H9 (cell line): ENCODE results near the gene GLYATL1. TPM values are rescaled to one million over a fixed set of nuclear protein-coding genes. Genes with fewer than 3 reads are reported as not detected.

Source experiments
- DNase-seq: peaks from one replicate; pipeline ENCODE4 v3.0.0-alpha.2; 2017
- H2AFZ ChIP-seq: one replicate; pipeline ENCODE4 v1.6.1; 2013; ENCODE audit warnings: mild to moderate bottlenecking, low read length, control low read depth, moderate library complexity
- H2AK5ac ChIP-seq: 2 replicates; pipeline ENCODE4 v1.6.1; 2013; ENCODE audit warnings: low read length, control low read depth, mixed read lengths; ENCODE audit not compliant: insufficient read length
- H2BK120ac ChIP-seq: one replicate; pipeline ENCODE4 v1.6.1; 2013; ENCODE audit warnings: low read depth, mild to moderate bottlenecking, low read length, control low read depth, inconsistent platforms; ENCODE audit not compliant: poor library complexity, severe bottlenecking
- H2BK12ac ChIP-seq: 2 replicates; pipeline ENCODE4 v1.6.1; 2013; ENCODE audit warnings: low read length, control low read depth, mixed read lengths, low read depth; ENCODE audit not compliant: insufficient read length
- H2BK15ac ChIP-seq: 2 replicates; pipeline ENCODE4 v1.6.1; 2013; ENCODE audit warnings: low read depth, low read length, control low read depth
- H2BK20ac ChIP-seq: one replicate; pipeline ENCODE4 v1.6.1; 2013; ENCODE audit warnings: low read depth, mild to moderate bottlenecking, low read length, control low read depth, inconsistent platforms; ENCODE audit not compliant: poor library complexity, severe bottlenecking
- H2BK5ac ChIP-seq: 2 replicates; pipeline ENCODE4 v1.6.1; 2013; ENCODE audit warnings: low read length, control low read depth, mixed read lengths; ENCODE audit not compliant: insufficient read length
- H3K14ac ChIP-seq: 2 replicates; pipeline ENCODE4 v1.6.1; 2013; ENCODE audit warnings: low read length, control low read depth; ENCODE audit not compliant: insufficient read depth
- H3K18ac ChIP-seq: 2 replicates; pipeline ENCODE4 v1.6.1; 2013; ENCODE audit warnings: low read depth, mild to moderate bottlenecking, mixed read lengths, low read length, control low read depth; ENCODE audit not compliant: insufficient read length
- H3K23ac ChIP-seq: 2 replicates; pipeline ENCODE4 v1.6.1; 2013; ENCODE audit warnings: low read length, control low read depth, mixed read lengths, low read depth; ENCODE audit not compliant: insufficient read length
- H3K23me2 ChIP-seq: 2 replicates; pipeline ENCODE4 v1.6.1; 2013; ENCODE audit warnings: low read depth, mild to moderate bottlenecking, mixed read lengths, low read length, control low read depth; ENCODE audit not compliant: insufficient read length, poor library complexity, severe bottlenecking
- H3K27ac ChIP-seq: 2 replicates; pipeline ENCODE4 v1.5.1; 2013; ENCODE audit warnings: low read length, control low read depth, mixed read lengths, low read depth; ENCODE audit not compliant: insufficient read length
- H3K27me3 ChIP-seq: 2 replicates; pipeline ENCODE4 v1.6.1; 2013; ENCODE audit warnings: low read length, control low read depth, inconsistent platforms; ENCODE audit not compliant: insufficient read depth
- H3K4ac ChIP-seq: 2 replicates; pipeline ENCODE4 v1.6.1; 2013; ENCODE audit warnings: low read depth, mild to moderate bottlenecking, control low read depth, inconsistent platforms, low read length, moderate library complexity
- H3K4me1 ChIP-seq: 2 replicates; pipeline ENCODE4 v1.6.1; 2013; ENCODE audit warnings: low read length, control low read depth, inconsistent platforms; ENCODE audit not compliant: insufficient read depth
- H3K4me2 ChIP-seq: 2 replicates; pipeline ENCODE4 v1.6.1; 2013; ENCODE audit warnings: low read length, control low read depth, mixed read lengths; ENCODE audit not compliant: insufficient read length, insufficient read depth
- H3K56ac ChIP-seq: 2 replicates; pipeline ENCODE4 v1.6.1; 2013; ENCODE audit warnings: low read depth, mild to moderate bottlenecking, mixed read lengths, low read length, control low read depth; ENCODE audit not compliant: insufficient read length
- H3K79me1 ChIP-seq: 2 replicates; pipeline ENCODE4 v1.6.1; 2013; ENCODE audit warnings: low read depth, mild to moderate bottlenecking, moderate library complexity, low read length, control low read depth, inconsistent platforms; ENCODE audit not compliant: insufficient read depth, poor library complexity, severe bottlenecking
- H3K79me2 ChIP-seq: 2 replicates; pipeline ENCODE4 v1.6.1; 2013; ENCODE audit warnings: low read length, control low read depth, inconsistent platforms; ENCODE audit not compliant: insufficient read depth
- H3K9ac ChIP-seq: 2 replicates; pipeline ENCODE4 v1.6.1; 2013; ENCODE audit warnings: low read length, control low read depth, mixed read lengths; ENCODE audit not compliant: insufficient read length; ENCODE audit errors: extremely low read depth
- H3K9me3 ChIP-seq: one replicate; pipeline ENCODE4 v1.6.1; 2013; ENCODE audit warnings: low read depth, low read length, inconsistent platforms; ENCODE audit not compliant: control insufficient read depth
- H3T11ph ChIP-seq: one replicate; pipeline ENCODE4 v1.6.1; 2013; ENCODE audit warnings: mild to moderate bottlenecking, low read length, control low read depth, inconsistent platforms
- H4K20me1 ChIP-seq: one replicate; pipeline ENCODE4 v1.6.1; 2013; ENCODE audit not compliant: control insufficient read depth, insufficient read length, insufficient read depth
- H4K5ac ChIP-seq: 2 replicates; pipeline ENCODE4 v1.6.1; 2013; ENCODE audit warnings: low read depth, mild to moderate bottlenecking, mixed read lengths, low read length, control low read depth; ENCODE audit not compliant: insufficient read length
- H4K8ac ChIP-seq: replicated peaks from 2 replicates; pipeline ENCODE4 v1.6.1; 2013; ENCODE audit warnings: low read length, control low read depth, mixed read lengths, low read depth; ENCODE audit not compliant: insufficient read length
- H4K91ac ChIP-seq: 2 replicates; pipeline ENCODE4 v1.6.1; 2013; ENCODE audit warnings: low read depth, mild to moderate bottlenecking, moderate library complexity, mixed read lengths, low read length, control low read depth; ENCODE audit not compliant: insufficient read length
- H3K27ac Mint-ChIP-seq, 3 experiments: 2 replicates in 2 of 3; 3 replicates in 1 of 3; pipeline ENCODE4 v1.8.0; 2020 to 2021; ENCODE audit warnings: mixed read lengths in 3 of 3, mild to moderate bottlenecking in 1 of 3, moderate library complexity in 1 of 3
- H3K27me3 Mint-ChIP-seq: 2 replicates; pipeline ENCODE4 v1.8.0; 2021; ENCODE audit warnings: low read depth, mild to moderate bottlenecking, moderate library complexity, mixed read lengths
- H3K36me3 Mint-ChIP-seq, 3 experiments: 2 replicates in 2 of 3; 3 replicates in 1 of 3; pipeline ENCODE4 v1.8.0; 2020 to 2021; ENCODE audit warnings: low read depth in 3 of 3, mixed read lengths in 3 of 3; ENCODE audit not compliant: insufficient read depth in 1 of 3
- H3K4me1 Mint-ChIP-seq, 2 experiments: 2 replicates each; pipeline ENCODE4 v1.8.0; 2020; ENCODE audit warnings: mixed read lengths in 2 of 2
- H3K4me3 Mint-ChIP-seq, 2 experiments: 2 replicates in 1 of 2; 3 replicates in 1 of 2; pipeline ENCODE4 v1.8.0; 2020 to 2021; ENCODE audit warnings: mild to moderate bottlenecking in 2 of 2, mixed read lengths in 2 of 2, moderate library complexity in 1 of 2
- H3K9me3 Mint-ChIP-seq, 2 experiments: 2 replicates in 1 of 2; 3 replicates in 1 of 2; pipeline ENCODE4 v1.8.0; 2020; ENCODE audit warnings: mild to moderate bottlenecking in 2 of 2, mixed read lengths in 2 of 2, moderate library complexity in 1 of 2
- CTCF ChIP-seq: fragments of 200-600 bp; sonication (generic); conservative IDR thresholded peaks from 3 replicates; pipeline ENCODE4 v1.8.0; 2021; ENCODE audit warnings: antibody characterized with exemption, mild to moderate bottlenecking
- WGBS: extraction: QIAGEN DNeasy Blood & Tissue Kit; methylation state at CpG from one replicate; pipeline ENCODE4 v1.1.7; 2013; ENCODE audit warnings: missing lambda C conversion rate, low lambda C conversion rate, mixed read lengths; ENCODE audit not compliant: insufficient read length; ENCODE audit errors: extremely low coverage; 5-methylcytosine and 5-hydroxymethylcytosine counted together
- total RNA-seq: library from RNA; stranded (reverse); gene quantifications from 2 replicates; pipeline ENCODE4 v1.2.1, GENCODE V29; 2021

Gene GLYATL1
- total RNA-seq, 1 experiment from 2014 or later = 2.8 TPM

- Histone ChIP-seq H2BK12ac (no peak overlapping the region), H3T11ph (no peak overlapping the region), H4K20me1 (no peaks in the 10 kb centered on the region), H3K4me1 (no peaks in the 10 kb centered on the region; the same call in 1 of the 2 replicates), H3K27ac (no peak overlapping the region), H3K23ac (no peak overlapping the region), H4K91ac (no peak overlapping the region), H2BK120ac (no peak overlapping the region), H3K27me3 (no peaks in the 10 kb centered on the region), H3K56ac (no peak overlapping the region), H2BK5ac (no peak overlapping the region), H3K14ac (no peak overlapping the region), H3K18ac (no peak overlapping the region), H2AK5ac (no peak overlapping the region), H4K5ac (no peak overlapping the region), H2BK15ac (peak overlapping the region; percentile 37; the same call in 1 of the 2 replicates), H3K9ac (no peak overlapping the region), H3K4ac (no peak overlapping the region), H3K23me2 (no peaks in the 10 kb centered on the region), H4K8ac (no peak overlapping the region), H2BK20ac (no peak overlapping the region), H2AFZ (no peak overlapping the region), H3K4me2 (no peak overlapping the region), H3K9me3 (peaks cover 6% of the 10 kb centered on the region), H3K79me1 (no peaks in the 10 kb centered on the region), H3K79me2 (no peaks in the 10 kb centered on the region)
- peaks cover 28 to 33% of the 10 kb centered on the region in 2 experiments for H3K4me1 Mint-ChIP-seq
- DNase-seq = no peak
- H3K27ac Mint-ChIP-seq = no peak overlapping the region
- H3K36me3 Mint-ChIP-seq = peaks cover 2 to 6% (median 3%) of the 10 kb centered on the region in 3 experiments; a peak in 4 of 7 replicates
- peaks cover 12 to 13% of the 10 kb centered on the region in 2 experiments for H3K9me3 Mint-ChIP-seq
- peaks cover 7% of the 10 kb centered on the region for H3K27me3 Mint-ChIP-seq
- WGBS = no CpG with 5 or more reads among the region's 5 CpGs
- TF ChIP-seq CTCF = no peak
- H3K4me3 Mint-ChIP-seq = no peak overlapping the region
Observed at GRCh38 chr11:58921778-58922390, 17.4 kb upstream of the GLYATL1 start.
